CD4-positive, alpha-beta T cell treated with Interferon alpha-2 for 1 hour (primary cell): ENCODE measurements around the gene UBC.
"Not testable (repeated sequence)": the region's sequence is repeated elsewhere in the genome, so short reads cannot be mapped to it uniquely, and the experiment has no call there.

ENCODE experiments used
- DNase-seq, 2 donors: peaks; one replicate each; pipeline ENCODE4 v3.0.0-alpha.2; 2020 to 2022

UBC gene

DNA sequence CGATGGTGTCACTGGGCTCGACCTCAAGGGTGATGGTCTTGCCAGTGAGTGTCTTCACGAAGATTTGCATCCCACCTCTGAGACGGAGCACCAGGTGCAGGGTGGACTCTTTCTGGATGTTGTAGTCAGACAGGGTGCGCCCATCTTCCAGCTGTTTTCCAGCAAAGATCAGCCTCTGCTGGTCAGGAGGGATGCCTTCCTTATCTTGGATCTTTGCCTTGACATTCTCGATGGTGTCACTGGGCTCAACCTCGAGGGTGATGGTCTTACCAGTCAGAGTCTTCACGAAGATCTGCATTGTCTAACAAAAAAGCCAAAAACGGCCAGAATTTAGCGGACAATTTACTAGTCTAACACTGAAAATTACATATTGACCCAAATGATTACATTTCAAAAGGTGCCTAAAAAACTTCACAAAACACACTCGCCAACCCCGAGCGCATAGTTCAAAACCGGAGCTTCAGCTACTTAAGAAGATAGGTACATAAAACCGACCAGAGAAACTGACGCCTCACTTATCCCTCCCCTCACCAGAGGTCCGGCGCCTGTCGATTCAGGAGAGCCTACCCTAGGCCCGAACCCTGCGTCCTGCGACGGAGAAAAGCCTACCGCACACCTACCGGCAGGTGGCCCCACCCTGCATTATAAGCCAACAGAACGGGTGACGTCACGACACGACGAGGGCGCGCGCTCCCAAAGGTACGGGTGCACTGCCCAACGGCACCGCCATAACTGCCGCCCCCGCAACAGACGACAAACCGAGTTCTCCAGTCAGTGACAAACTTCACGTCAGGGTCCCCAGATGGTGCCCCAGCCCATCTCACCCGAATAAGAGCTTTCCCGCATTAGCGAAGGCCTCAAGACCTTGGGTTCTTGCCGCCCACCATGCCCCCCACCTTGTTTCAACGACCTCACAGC lies 717 bp downstream of the UBC start:
- DNase-seq, result peak; percentile 93

DNA sequence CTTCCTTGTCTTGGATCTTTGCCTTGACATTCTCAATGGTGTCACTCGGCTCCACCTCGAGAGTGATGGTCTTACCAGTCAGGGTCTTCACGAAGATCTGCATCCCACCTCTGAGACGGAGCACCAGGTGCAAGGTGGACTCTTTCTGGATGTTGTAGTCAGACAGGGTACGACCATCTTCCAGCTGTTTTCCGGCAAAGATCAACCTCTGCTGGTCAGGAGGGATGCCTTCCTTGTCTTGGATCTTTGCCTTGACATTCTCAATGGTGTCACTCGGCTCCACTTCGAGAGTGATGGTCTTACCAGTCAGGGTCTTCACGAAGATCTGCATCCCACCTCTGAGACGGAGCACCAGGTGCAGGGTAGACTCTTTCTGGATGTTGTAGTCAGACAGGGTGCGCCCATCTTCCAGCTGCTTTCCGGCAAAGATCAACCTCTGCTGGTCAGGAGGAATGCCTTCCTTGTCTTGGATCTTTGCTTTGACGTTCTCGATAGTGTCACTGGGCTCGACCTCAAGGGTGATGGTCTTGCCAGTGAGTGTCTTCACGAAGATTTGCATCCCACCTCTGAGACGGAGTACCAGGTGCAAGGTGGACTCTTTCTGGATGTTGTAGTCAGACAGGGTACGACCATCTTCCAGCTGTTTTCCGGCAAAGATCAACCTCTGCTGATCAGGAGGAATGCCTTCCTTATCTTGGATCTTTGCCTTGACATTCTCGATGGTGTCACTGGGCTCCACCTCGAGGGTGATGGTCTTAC lies 1.7 kb downstream of the UBC start:
- peak in 1 of 2 donors; percentile 36 for DNase-seq

DNA sequence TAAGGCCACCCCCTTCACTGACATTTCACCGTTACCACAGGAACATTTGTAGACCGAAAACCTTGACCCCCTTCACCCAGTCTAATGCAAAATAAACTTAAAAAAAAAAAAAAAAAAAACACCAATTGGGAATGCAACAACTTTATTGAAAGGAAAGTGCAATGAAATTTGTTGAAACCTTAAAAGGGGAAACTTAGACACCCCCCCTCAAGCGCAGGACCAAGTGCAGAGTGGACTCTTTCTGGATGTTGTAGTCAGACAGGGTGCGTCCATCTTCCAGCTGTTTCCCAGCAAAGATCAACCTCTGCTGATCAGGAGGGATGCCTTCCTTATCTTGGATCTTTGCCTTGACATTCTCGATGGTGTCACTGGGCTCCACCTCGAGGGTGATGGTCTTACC lies 2.9 kb downstream of the UBC start:
- peak in 1 of 2 donors; percentile 28 for DNase-seq

DNA sequence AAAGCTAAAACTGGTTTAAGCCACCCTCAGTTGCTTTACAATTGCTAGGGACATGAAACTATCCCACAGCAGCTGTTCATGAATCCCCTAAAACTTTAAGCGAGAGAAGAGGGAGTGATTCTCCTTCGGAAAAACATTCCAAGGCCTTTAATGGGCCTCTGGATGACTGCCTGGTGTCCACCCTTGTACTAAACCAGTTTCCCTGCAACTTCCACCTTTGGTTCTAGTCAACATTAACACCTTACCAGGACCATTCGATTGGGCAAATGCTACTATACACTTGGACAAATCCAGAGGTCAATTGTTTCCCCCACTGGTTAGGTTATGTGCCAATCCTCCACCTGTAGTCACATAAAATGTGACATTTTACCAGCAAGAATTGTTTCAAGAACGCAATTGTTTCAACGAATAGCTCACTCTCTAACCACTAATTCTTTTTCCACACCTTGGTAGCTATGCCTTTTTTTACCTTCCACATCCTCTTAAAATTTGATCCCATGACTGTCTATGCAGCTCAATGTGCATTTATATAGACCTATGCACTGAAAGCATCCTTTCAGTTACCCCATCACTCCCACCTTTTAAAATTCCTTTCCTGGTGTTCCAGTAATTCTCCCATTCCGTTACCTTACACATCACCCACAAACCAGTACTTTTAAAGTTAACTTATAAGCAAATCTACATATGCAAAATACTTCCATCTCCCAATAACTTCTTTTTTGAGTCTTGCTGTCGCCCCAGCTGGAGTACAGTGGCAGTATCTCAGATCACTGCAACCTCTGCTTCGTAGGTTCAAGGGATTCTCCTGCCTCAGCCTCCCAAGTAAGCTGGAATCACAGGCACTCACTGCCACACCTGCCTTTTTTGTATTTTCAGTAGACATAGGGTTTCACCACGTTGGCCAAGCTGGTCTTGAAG lies 3.6 kb downstream of the UBC start:
- DNase-seq, result peak; percentile 26 to 63

DNA sequence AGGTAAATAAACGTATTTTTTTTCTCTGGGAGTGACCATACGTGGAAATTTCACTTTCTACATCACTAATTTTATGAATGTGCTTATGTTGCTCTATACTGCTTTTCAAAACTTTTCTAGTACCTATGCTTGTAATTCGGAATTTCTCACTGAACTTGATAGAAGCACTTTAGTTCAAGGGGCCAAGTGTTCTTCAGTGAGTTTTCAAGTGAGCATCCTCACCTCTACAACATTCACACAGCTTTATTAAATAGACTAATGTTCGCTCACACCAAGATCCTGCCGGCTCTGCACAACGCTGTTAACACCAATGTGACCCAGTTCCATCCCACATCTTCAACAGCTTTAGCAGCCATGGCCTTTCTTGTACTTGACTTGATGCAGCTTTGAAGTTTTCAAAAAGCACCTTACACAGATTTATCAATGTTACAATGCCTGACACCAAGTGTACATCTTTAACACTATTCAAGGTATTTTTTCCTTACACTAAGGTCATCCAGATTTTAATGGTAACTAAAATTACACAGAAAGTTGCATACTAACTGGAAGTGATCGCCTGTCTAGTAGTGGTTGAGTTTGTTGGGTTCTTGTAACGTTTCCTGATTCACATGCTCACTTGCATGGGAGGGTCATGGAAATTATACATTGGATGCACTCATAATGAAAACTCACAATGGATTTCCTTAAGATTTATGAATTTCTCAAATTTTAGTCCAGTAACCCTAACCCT lies 4.5 kb downstream of the UBC start:
- DNase-seq, result peak in 1 of 2 donors; percentile 52

DNA sequence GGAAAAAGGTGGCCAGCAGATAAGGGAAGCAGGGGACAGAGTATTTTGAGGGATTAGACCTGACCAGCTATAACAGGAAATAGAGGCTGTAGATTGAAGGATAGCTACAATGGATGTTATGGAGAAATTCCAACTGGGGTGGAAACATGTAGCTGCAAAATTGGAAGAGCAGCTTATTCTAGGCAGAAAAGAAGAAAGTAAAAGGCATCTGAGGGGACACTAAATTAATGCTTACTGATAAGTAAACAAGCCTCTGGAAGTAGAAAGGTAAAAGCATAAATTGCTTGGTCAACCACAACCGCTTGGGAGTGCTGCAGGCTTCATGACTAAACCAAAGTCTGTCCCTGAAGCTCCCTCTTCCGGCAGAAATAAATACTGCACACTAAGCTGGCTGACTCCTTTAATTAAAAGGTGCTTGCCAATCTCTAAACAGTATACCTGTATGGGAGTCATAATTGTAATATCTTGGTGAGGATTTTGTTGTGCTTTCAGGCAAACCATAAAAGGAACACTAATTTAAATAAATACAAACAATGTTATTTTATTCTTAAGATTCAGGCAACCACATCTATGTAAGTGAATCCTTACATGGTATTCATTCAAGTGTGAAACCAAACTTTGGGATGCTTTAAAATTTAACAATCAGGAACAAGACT lies 7.7 kb downstream of the UBC start:
- peak; percentile 91 to 95 for DNase-seq

DNA sequence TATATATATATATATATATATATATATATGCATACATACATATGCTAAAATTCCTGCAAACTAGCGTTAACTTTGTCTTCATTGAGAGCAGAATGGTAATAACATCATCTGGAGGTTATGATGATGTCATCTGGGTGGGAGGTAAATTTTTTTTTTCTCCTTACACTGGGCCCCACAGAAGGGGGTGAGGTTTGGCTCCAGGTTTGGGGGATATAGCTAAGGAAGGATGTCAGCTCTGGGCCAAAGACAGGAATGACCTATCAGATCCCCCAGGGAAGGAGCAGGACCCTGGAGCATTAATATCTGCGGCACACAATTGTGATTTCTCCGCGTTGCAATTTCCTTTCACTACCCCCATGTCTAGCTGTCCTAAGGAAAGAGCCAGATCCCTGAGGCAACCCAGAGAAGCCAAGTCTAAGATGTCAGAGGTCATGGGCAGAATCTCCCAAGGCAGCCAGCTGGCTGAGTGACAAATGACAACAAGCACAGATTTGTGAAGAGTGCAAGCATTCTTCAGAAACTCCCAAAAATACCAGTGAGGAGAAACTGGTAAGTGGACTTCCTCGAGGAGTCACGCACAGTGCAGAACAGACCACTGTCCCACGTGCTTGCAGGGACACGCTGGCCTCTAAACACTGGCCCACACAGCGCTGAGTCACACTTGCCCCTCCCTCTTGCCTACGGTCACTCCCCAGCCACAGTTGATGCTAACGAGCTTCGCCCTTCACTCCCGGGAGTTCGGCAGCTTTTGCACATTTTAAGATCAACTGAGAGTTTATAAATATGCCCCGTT lies 9.9 kb downstream of the UBC start:
- DNase-seq, result no peak

DNA sequence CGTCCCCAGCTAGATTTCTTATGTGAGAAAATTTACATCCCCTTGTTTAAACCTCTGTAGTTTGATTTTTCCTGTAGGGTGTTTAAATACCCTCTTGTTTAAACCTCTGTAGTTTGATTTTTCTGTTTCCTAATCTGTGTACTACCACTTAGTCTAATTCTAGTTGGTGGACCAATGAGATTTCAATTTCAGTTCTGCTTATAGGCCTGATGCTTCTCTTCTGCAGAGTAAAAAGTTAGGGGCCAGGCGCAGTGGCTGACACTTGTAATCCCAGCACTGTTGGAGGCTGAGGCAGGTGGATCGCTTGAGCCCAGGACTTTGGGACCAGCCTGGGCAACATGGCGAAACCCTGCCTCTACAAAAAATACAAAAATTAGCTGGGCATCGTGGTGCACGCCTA lies 11.5 kb downstream of the UBC start:
- no peak for DNase-seq

DNA sequence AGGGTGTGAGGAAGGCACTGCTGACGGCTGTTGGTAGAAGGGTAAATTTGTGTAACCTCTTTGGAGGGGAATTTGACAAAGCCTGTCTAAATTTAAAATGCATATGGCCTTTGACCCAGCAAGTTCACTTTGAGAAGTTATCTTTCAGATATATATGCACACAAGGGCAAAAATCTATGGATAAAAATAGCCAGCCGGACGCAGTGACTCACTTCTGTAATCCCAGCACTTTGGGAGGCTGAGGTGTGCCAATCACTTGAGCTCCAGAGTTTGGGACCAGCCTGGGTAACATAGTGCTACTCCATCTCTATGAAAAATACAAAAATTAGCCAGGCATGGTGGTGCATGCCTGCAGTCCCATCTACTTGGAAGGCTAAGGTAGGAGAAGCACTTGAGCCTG lies 13.4 kb downstream of the UBC start:
- no peak for DNase-seq

DNA sequence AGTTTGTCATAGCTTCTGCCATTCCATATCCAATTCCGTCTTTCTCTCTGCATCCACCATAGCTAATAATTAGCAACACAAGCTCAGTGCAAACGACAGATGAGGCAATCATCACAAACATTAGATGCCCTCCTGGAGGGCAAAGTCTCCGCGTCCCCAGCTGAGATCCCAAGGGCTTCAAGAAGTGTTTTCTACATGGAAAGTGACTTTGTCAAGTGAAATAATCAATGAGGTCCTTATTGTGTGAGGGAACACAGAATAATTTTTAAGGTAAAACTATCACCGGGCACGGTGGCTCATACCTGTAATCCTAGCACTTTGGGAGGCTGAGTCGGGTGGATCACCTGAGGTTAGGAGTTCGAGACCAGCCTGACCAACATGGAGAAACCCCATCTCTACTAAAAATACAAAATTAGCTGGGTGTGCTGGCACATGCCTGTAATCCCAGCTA lies 14.1 kb downstream of the UBC start:
- DNase-seq, result not testable (repeated sequence)

DNA sequence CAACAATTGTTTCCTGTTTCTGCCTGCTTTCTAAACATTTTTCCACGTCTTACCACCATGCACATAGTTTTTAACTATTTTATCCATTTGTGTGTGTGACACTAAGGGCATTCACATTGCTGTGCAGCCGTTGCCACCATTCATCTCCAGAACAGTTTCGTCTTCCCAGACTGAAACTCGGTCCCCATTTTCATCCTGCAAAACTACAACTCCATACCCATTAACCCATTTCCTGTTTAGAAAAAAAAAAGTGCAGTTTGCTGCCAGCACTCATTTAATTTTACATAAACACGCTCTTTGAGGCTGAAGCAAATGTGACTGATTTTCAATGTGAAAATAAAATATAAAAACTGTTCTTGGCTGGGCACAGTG lies 15.5 kb downstream of the UBC start:
- no peak for DNase-seq

DNA sequence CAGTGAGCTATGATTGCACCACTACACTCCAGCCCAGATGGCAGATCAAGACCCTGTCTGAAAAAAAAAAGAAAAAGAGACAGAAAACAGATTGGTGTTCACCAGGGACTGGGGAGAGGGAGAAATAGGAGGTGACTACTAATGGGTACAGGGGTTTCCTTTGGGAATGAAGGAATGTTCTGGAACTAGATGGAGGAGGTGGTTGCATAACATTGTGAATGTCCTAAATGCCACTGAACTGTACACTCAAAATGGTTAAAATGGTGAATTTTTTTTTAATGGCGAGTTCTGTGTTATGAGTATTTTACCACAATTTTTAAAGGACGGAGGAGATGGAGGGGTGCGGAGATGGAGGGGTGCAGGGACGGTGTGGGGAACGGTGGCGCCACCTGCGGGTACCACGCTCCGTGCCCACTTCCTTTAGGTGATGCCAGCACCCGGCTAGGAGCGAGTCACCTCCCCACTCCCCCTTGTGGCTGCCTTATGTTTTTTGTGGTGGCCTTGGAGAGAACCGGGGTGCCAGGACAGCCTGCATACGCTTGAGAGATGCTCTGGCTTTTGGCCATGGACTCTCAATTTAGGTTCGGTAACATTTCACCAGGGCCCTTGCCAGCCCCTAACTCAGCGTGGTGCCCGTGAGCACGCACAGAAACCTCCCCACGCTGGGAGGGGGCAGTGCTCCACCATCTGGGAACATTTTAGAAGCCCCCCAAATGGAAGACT lies 16.1 kb downstream of the UBC start:
- peak; percentile 61 to 72 for DNase-seq

DNA sequence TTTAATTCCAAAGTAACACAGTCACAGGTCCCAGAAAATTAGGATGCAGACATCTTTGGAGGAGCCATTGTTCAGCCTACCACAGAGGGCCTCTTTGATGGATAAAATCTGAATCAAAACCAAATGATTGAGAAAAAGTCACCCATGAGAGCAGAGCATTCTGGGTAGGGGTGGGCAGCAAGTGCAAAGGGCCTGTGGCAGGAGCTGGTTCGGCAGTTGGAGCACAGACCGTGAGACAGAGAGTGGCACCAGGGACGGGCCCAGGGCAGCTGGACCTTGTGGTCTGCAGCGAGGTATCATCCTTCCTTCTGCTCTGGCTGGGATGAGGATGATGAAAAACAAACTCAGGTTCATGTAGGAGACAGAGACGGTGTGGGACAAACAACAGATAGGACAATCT lies 18.0 kb downstream of the UBC start:
- no peak for DNase-seq

DNA sequence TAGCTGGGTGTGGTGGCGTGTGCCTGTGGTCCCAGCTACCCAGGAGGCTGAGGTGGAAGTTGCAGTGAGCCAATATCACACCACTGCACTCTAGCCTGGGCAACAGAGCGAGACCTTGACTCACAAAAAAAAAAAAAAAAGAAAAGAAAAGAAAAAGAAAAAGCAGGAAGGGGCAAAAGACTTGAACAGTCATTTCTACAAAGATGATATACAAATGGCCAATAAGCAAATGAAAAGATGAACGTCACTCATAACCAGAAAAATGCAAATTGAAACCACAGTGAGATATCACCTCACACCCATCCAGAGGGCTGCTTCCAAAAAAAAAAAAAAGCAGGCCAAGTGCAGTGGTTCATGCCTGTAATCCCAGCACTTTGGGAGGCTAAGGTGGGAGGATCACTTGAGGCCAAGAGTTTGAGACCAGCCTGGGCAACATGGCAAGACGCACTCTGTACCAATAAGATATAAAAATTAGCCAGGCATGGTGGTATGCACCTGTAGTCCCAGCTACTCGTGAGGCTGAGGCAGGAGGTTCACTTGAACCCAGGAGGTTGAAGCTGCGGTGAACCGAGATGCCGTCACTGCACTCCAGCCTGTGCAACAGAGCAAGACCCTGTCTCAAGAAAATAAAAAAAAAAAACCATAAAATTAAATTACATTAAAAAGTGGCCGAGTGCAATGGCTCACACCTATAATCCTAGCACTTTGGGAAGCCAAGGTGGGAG lies 20.5 kb downstream of the UBC start:
- no peak for DNase-seq

DNA sequence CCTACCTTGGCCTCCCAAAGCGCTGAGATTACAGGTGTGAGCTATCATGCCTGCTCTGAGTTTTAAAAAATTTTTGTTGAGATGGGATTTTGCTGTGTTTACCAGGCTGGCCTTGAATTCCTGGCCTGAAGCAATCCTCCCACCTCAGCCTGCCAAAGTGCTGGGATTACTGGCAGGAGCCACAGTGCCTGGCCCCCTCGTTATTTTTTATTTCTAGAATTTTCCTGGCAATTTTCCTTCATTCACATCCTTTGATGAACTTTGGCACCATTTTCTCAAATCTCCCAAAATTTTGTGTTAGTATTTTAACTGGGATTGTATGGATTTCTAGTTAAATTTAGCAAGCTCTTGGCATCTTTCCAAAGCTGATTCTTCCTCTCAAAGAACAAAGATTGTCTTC lies 26.2 kb downstream of the UBC start:
- DNase-seq, result no peak

DNA sequence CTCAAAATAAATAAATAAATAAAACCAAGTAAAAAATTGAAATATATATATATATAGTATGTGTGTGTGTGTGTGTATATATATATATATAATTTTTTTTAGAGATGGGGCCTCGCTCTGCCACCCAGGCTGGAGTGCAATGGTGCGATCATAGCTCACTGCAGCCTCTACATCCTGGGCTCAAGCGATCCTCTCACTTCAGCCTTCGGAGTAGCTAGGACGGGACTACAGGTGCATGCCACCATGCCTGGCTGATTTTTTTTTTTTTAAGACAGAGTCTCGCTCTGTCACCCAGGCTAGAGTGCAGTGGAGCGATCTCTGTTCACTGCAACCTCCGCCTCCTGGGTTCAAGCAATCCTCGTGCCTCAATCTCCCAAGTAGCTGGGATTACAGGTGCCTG lies 26.7 kb downstream of the UBC start:
- DNase-seq, result not testable (repeated sequence)

DNA sequence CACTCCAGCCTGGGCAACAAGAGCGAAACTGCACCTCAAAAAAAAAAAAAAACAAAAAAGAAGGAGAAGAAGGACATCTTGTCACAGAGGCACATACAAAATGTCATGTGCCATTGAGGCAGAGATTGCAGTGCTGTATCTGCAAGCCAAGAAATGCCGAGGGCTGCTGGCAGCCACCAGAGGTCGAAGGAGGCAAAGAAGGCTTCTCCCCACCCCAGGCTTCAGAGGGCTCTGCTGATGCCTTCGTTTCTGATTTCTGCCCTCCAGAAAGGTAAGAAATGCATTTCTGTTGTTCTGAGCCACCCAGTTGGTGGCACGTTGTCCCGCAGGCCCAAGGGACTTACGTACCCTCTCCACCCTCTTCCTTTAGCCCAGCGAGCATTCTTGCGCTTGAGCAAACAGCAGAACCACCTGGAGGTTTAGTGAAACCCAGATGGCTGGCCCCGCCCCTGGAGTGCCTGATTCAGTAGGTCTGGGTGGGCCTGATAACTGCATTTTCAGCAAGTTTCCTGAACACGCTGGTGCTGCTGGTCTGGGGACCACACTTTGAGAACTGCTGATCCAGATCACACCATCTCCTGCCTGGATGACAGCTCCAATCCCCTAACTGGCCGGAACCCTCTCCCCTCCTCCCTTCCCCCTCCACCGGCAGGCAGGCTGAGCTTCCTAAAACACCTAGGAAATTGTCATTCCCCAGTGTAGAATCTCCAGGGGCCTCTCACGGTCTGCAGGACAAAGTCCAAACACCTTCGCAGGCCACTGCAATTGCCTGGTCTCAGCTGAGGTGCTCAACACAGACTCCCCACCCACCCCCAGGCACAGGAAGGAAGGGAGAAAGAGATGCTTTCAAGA lies 29.6 kb downstream of the UBC start:
- peak in 1 of 2 donors; percentile 58 for DNase-seq
